Measurements from ENCODE around the gene FBXL19. TPM values are rescaled to one million over a fixed set of nuclear protein-coding genes. Genes with fewer than 3 reads are reported as not detected.

FBXL19 gene
- total and polyA plus RNA-seq, 9 of the 15 experiments (the other 6 are each of a cell fraction or from before 2014, with no cell fraction given) = 0.13 to 48.0 (median 13.5) TPM; not detected in 1

DNA sequence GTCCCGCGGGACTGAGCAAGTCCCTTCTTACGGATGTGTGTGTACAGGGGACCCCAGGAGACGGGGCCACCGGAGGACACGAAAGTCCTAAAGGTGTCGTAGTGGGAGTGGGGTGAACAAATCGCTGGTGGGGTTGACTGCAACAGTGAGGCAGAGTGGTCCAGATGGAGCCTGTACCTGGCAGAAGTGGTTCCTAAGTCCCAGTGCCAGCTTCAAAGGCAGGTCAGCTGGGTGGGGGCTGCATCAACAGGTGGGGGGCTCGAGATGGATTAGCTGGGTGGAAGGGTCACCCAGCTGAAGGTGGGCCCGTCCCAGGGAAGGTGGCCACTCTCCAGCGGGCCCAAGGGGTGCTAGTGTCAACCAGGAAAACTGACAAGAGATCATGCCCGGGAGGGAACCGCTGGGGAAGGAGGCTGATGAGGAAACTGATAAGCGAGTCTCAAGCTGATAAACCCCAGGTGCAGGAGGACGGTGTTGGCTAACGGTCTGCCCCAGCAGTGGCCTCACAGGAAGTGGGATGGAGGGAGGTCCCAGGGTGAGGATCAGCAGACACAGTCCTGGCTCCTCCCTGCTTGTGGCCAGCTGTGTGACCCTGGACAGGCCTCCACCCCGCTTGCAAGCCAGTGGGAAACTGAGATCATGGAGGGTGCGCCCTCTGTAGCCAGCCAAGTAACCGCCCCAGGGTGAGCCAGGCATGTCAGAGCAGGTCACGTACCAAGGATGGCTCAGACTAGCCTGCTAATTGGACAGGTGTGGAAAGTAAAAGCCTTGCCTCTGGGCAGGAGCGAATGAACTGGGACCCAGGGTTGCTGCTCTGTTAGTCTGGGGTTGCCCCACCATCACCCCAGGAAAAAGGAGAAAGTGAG, 26.5 kb downstream of the FBXL19 start (continued):
- peak; percentile 34; the same call in 1 of the 2 replicates for TF ChIP-seq REST (IDR thresholded peaks at IDR 0.05; ENCODE audit: borderline replicate concordance)
- no peak for TF ChIP-seq REST (CRISPR knock-in tag; IDR thresholded peaks at IDR 0.05; ENCODE audit: low read depth)
- TF ChIP-seq, protein P1, sequence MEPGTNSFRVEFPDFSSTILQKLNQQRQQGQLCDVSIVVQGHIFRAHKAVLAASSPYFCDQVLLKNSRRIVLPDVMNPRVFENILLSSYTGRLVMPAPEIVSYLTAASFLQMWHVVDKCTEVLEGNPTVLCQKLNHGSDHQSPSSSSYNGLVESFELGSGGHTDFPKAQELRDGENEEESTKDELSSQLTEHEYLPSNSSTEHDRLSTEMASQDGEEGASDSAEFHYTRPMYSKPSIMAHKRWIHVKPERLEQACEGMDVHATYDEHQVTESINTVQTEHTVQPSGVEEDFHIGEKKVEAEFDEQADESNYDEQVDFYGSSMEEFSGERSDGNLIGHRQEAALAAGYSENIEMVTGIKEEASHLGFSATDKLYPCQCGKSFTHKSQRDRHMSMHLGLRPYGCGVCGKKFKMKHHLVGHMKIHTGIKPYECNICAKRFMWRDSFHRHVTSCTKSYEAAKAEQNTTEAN (CRISPR knock-in tag; IDR thresholded peaks at IDR 0.05) = no peak
- no peak for TF ChIP-seq STAG1 (CRISPR knock-in tag; IDR thresholded peaks at IDR 0.05; ENCODE audit: borderline replicate concordance)
- TF ChIP-seq, protein P2, sequence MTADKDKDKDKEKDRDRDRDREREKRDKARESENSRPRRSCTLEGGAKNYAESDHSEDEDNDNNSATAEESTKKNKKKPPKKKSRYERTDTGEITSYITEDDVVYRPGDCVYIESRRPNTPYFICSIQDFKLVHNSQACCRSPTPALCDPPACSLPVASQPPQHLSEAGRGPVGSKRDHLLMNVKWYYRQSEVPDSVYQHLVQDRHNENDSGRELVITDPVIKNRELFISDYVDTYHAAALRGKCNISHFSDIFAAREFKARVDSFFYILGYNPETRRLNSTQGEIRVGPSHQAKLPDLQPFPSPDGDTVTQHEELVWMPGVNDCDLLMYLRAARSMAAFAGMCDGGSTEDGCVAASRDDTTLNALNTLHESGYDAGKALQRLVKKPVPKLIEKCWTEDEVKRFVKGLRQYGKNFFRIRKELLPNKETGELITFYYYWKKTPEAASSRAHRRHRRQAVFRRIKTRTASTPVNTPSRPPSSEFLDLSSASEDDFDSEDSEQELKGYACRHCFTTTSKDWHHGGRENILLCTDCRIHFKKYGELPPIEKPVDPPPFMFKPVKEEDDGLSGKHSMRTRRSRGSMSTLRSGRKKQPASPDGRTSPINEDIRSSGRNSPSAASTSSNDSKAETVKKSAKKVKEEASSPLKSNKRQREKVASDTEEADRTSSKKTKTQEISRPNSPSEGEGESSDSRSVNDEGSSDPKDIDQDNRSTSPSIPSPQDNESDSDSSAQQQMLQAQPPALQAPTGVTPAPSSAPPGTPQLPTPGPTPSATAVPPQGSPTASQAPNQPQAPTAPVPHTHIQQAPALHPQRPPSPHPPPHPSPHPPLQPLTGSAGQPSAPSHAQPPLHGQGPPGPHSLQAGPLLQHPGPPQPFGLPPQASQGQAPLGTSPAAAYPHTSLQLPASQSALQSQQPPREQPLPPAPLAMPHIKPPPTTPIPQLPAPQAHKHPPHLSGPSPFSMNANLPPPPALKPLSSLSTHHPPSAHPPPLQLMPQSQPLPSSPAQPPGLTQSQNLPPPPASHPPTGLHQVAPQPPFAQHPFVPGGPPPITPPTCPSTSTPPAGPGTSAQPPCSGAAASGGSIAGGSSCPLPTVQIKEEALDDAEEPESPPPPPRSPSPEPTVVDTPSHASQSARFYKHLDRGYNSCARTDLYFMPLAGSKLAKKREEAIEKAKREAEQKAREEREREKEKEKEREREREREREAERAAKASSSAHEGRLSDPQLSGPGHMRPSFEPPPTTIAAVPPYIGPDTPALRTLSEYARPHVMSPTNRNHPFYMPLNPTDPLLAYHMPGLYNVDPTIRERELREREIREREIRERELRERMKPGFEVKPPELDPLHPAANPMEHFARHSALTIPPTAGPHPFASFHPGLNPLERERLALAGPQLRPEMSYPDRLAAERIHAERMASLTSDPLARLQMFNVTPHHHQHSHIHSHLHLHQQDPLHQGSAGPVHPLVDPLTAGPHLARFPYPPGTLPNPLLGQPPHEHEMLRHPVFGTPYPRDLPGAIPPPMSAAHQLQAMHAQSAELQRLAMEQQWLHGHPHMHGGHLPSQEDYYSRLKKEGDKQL (CRISPR knock-in tag; IDR thresholded peaks at IDR 0.05; ENCODE audit: borderline replicate concordance) = no peak
- no peak for TF ChIP-seq FUS (optimal IDR thresholded peaks at IDR 0.05; ENCODE audit: low read depth, low read length)
- peak; percentile 49; the same call in 1 of the 2 replicates for TF ChIP-seq SMARCC2 (IDR thresholded peaks at IDR 0.05; ENCODE audit: low read depth)
- no peak for TF ChIP-seq ZNF282 (CRISPR knock-in tag; IDR thresholded peaks at IDR 0.05)
- peak; percentile 99 for TF ChIP-seq TFAP4 (CRISPR knock-in tag; IDR thresholded peaks at IDR 0.05; ENCODE audit: borderline replicate concordance)
- TF ChIP-seq KHSRP (IDR thresholded peaks at IDR 0.05) = no peak

Data from K562 (cell line).